Measurements from ENCODE around the gene GNB1L. TPM values are rescaled to one million over a fixed set of nuclear protein-coding genes. Genes with fewer than 3 reads are reported as not detected.

GNB1L gene
- total and polyA plus RNA-seq, 9 of the 15 experiments (the other 6 are each of a cell fraction or from before 2014, with no cell fraction given) = 0.56 to 50.5 (median 10.2) TPM

GRCh38 chr22:19863571-19863970 lies 8.9 kb upstream of the GNB1L start (continued):
- TF ChIP-seq CHD7 (IDR thresholded peaks at IDR 0.05; ENCODE audit: low read depth, low read length) (peak; percentile 94), ZBTB33 (CRISPR knock-in tag; IDR thresholded peaks at IDR 0.05) (no peak), MNT (conservative IDR thresholded peaks at IDR 0.05) (no peak), NFIX (CRISPR knock-in tag; IDR thresholded peaks at IDR 0.05; ENCODE audit: low read depth) (no peak), ZNF785 (CRISPR knock-in tag; IDR thresholded peaks at IDR 0.05) (no peak), CCAR2 (IDR thresholded peaks at IDR 0.05; ENCODE audit: low read depth, low read length) (no peak), ARNT (IDR thresholded peaks at IDR 0.05) (no peak), E2F1 (CRISPR knock-in tag; IDR thresholded peaks at IDR 0.05) (peak; percentile 60; the same call in 1 of the 2 replicates), ZNF324 (CRISPR knock-in tag; IDR thresholded peaks at IDR 0.05) (no peak)
